H1 (cell line): ENCODE data around the gene PIGS. TPM values are rescaled to one million over a fixed set of nuclear protein-coding genes. Genes with fewer than 3 reads are reported as not detected.

Experiments
- CTCF ChIA-PET: fragments of 300-600 bp; sonication (Branson Sonifier 250); formaldehyde crosslinking; loops from one replicate; lab custom pipeline; 2021; ENCODE audit not compliant: partially characterized antibody; lab: Charles Lee
- POLR2A ChIA-PET: fragments of 300-600 bp; sonication (Branson Sonifier 250); formaldehyde crosslinking; loops from one replicate; lab custom pipeline; 2021; ENCODE audit warnings: inconsistent platforms; ENCODE audit not compliant: partially characterized antibody; lab: Charles Lee
- DNase-seq, 2 experiments: peaks; one replicate each; pipeline versions ENCODE4 v3.0.0 to v3.0.0-alpha.2; 2010 to 2022; ENCODE audit warnings: low spot score in 2 of 2, low read depth in 1 of 2, mixed read lengths in 1 of 2
- FAIRE-seq: peaks from 2 replicates; lab custom pipeline; 2011; peaks lifted over from hg19 to GRCh38; lab: Jason Lieb, UNC
- H2AFZ ChIP-seq: 2 replicates; pipeline ENCODE4 v1.8.1; 2012; ENCODE audit warnings: low read length, inconsistent platforms
- H2AK5ac ChIP-seq: 2 replicates; pipeline ENCODE4 v1.6.1; 2013; ENCODE audit warnings: low read depth, low read length
- H2BK120ac ChIP-seq: replicated peaks from 2 replicates; pipeline ENCODE3; 2013; ENCODE audit warnings: low read depth, low read length, inconsistent platforms
- H2BK12ac ChIP-seq: 2 replicates; pipeline ENCODE4 v1.6.1; 2013; ENCODE audit warnings: low read depth, low read length
- H2BK15ac ChIP-seq: 2 replicates; pipeline ENCODE4 v1.6.1; 2013; ENCODE audit warnings: low read length
- H2BK20ac ChIP-seq: 2 replicates; pipeline ENCODE4 v1.6.1; 2013; ENCODE audit warnings: low read length
- H2BK5ac ChIP-seq: 2 replicates; pipeline ENCODE4 v1.6.1; 2013; ENCODE audit warnings: low read depth, low read length
- H3K14ac ChIP-seq: 2 replicates; pipeline ENCODE4 v1.6.1; 2013; ENCODE audit warnings: inconsistent platforms; ENCODE audit not compliant: insufficient read length
- H3K18ac ChIP-seq: 2 replicates; pipeline ENCODE4 v1.6.1; 2013; ENCODE audit warnings: low read length; ENCODE audit errors: extremely low read depth
- H3K23ac ChIP-seq: 2 replicates; pipeline ENCODE4 v1.6.1; 2013; ENCODE audit warnings: inconsistent platforms; ENCODE audit not compliant: insufficient read length
- H3K23me2 ChIP-seq: 2 replicates; pipeline ENCODE4 v1.6.1; 2013; ENCODE audit warnings: low read depth, low read length
- H3K27ac ChIP-seq: 2 replicates; pipeline ENCODE4 v1.6.1; 2011; ENCODE audit warnings: low read depth, low read length, inconsistent platforms
- H3K27me3 ChIP-seq, 4 experiments: replicated peaks in 1 of 4; 1 replicate in 1 of 4; 2 replicates in 3 of 4; pipeline versions ENCODE4 v1.6.1 to v1.8.1; 2011 to 2013; ENCODE audit warnings: low read length in 3 of 4, mild to moderate bottlenecking in 3 of 4, inconsistent platforms in 2 of 4, mixed read lengths in 2 of 4, moderate library complexity in 1 of 4; ENCODE audit not compliant: control insufficient read depth in 3 of 4, insufficient read depth in 3 of 4; ENCODE audit errors: extremely low read depth in 1 of 4
- H3K36me3 ChIP-seq, 4 experiments: 2 replicates each; pipeline versions ENCODE4 v1.6.1 to v1.8.1; 2011 to 2013; ENCODE audit warnings: mild to moderate bottlenecking in 4 of 4, low read length in 3 of 4, moderate library complexity in 2 of 4, control low read depth in 1 of 4, inconsistent platforms in 1 of 4; ENCODE audit not compliant: insufficient read depth in 4 of 4, control insufficient read depth in 2 of 4
- H3K4ac ChIP-seq: replicated peaks from 2 replicates; pipeline ENCODE3; 2013; ENCODE audit warnings: low read length, low read depth, mixed read lengths, inconsistent platforms; ENCODE audit not compliant: insufficient read length
- H3K4me1 ChIP-seq, 4 experiments: replicated peaks in 1 of 4; 1 replicate in 1 of 4; 2 replicates in 3 of 4; pipeline versions ENCODE4 v1.6.1 to v1.8.1; 2011 to 2013; ENCODE audit warnings: low read length in 3 of 4, inconsistent platforms in 2 of 4, mixed read lengths in 1 of 4; ENCODE audit not compliant: insufficient read depth in 4 of 4, control insufficient read depth in 3 of 4
- H3K4me2 ChIP-seq, 2 experiments: 2 replicates each; pipeline versions ENCODE4 v1.6.1 to v1.8.1; 2011 to 2013; ENCODE audit warnings: low read depth in 2 of 2, low read length in 2 of 2, control low read depth in 1 of 2, inconsistent platforms in 1 of 2, mild to moderate bottlenecking in 1 of 2; ENCODE audit not compliant: insufficient read depth in 1 of 2
- H3K4me3 ChIP-seq, 4 experiments: fragments of 200-600, 300-600 bp in 1 of 4; sonication (generic), shearing (Covaris generic), sonication (Bioruptor Twin) in 1 of 4; 2 replicates each; pipeline versions ENCODE4 v1.5.1 to v1.8.1; 2011 to 2016; ENCODE audit warnings: low read length in 4 of 4, low read depth in 3 of 4, control low read depth in 2 of 4, inconsistent platforms in 2 of 4, mild to moderate bottlenecking in 2 of 4, mixed read lengths in 1 of 4, moderate library complexity in 1 of 4; ENCODE audit not compliant: insufficient read depth in 2 of 4; ENCODE audit errors: extremely low read depth in 1 of 4
- H3K56ac ChIP-seq: replicated peaks from 2 replicates; pipeline ENCODE3; 2013; ENCODE audit warnings: low read depth, mild to moderate bottlenecking, mixed read lengths, low read length, inconsistent platforms; ENCODE audit not compliant: insufficient read length
- H3K79me1 ChIP-seq: 2 replicates; pipeline ENCODE4 v1.6.1; 2013; ENCODE audit warnings: low read depth, low read length, control low read depth
- H3K79me2 ChIP-seq, 2 experiments: 2 replicates each; pipeline versions ENCODE4 v1.6.1 to v1.8.1; 2012 to 2013; ENCODE audit warnings: low read length in 2 of 2, mild to moderate bottlenecking in 2 of 2, inconsistent platforms in 1 of 2; ENCODE audit not compliant: insufficient read depth in 2 of 2, control insufficient read depth in 1 of 2
- H3K9ac ChIP-seq, 4 experiments: replicated peaks in 1 of 4; 1 replicate in 1 of 4; 2 replicates in 3 of 4; pipeline versions ENCODE4 v1.6.1 to v1.8.1; 2011 to 2013; ENCODE audit warnings: low read depth in 3 of 4, low read length in 3 of 4, control low read depth in 2 of 4, mild to moderate bottlenecking in 2 of 4, moderate library complexity in 2 of 4, inconsistent platforms in 1 of 4; ENCODE audit errors: extremely low read depth in 1 of 4
- H3K9me3 ChIP-seq, 2 experiments: 2 replicates each; pipeline versions ENCODE4 v1.6.1 to v1.8.1; 2012 to 2013; ENCODE audit warnings: mild to moderate bottlenecking in 2 of 2, moderate library complexity in 2 of 2, control low read depth in 1 of 2, inconsistent platforms in 1 of 2, low read depth in 1 of 2, low read length in 1 of 2, mixed read lengths in 1 of 2; ENCODE audit not compliant: insufficient read depth in 2 of 2
- H4K20me1 ChIP-seq, 2 experiments: replicated peaks in 1 of 2; 2 replicates each; pipeline versions ENCODE3 to v1.8.1; 2011 to 2013; ENCODE audit warnings: inconsistent platforms in 2 of 2, low read length in 2 of 2, mild to moderate bottlenecking in 1 of 2; ENCODE audit not compliant: insufficient read depth in 2 of 2, control insufficient read depth in 1 of 2
- H4K5ac ChIP-seq: 2 replicates; pipeline ENCODE4 v1.6.1; 2013; ENCODE audit warnings: low read length, low read depth, mixed read lengths, inconsistent platforms; ENCODE audit not compliant: insufficient read length
- H4K8ac ChIP-seq: 2 replicates; pipeline ENCODE4 v1.8.0; 2013; ENCODE audit warnings: mild to moderate bottlenecking, moderate library complexity, low read length, inconsistent platforms; ENCODE audit not compliant: insufficient read depth; ENCODE audit errors: extremely low read depth
- H4K91ac ChIP-seq: replicated peaks from 2 replicates; pipeline ENCODE3; 2013; ENCODE audit warnings: low read length, mixed read lengths, inconsistent platforms; ENCODE audit not compliant: insufficient read length
- ASH2L ChIP-seq: fragments of 200-600, 300-600 bp; sonication (generic); IDR thresholded peaks from one replicate; pipeline ENCODE4 v1.7.1; 2017; ENCODE audit warnings: low read length
- BCL11A ChIP-seq, 2 experiments: IDR thresholded peaks; one replicate each; pipeline ENCODE4 v1.6.1; 2011; ENCODE audit warnings: low read depth in 2 of 2, low read length in 2 of 2, mild to moderate bottlenecking in 2 of 2
- EZH2 ChIP-seq: fragments of 200-600 bp; sonication (generic); IDR thresholded peaks from 2 replicates; pipeline ENCODE4 v1.7.1; 2012; ENCODE audit warnings: low read depth, mild to moderate bottlenecking, moderate library complexity, low read length, inconsistent platforms; ENCODE audit not compliant: severe bottlenecking
- GABPA ChIP-seq: IDR thresholded peaks from 2 replicates; pipeline ENCODE4 v1.6.1; 2011; ENCODE audit warnings: mild to moderate bottlenecking, low read length, moderate library complexity, borderline replicate concordance; ENCODE audit not compliant: insufficient read depth
- HDAC6 ChIP-seq: IDR thresholded peaks from one replicate; pipeline ENCODE4 v1.7.1; 2012; ENCODE audit warnings: low read depth, mild to moderate bottlenecking, inconsistent platforms, low read length, moderate library complexity
- KDM5A ChIP-seq: fragments of 200-600 bp; IDR thresholded peaks from 2 replicates; pipeline ENCODE4 v1.7.1; 2012; ENCODE audit warnings: mild to moderate bottlenecking, low read length, inconsistent platforms, mixed read lengths
- POLR2AphosphoS5 ChIP-seq: IDR thresholded peaks from 2 replicates; pipeline ENCODE4 v1.6.1; 2011; ENCODE audit warnings: low read depth, low read length
- POU5F1 ChIP-seq: IDR thresholded peaks from 2 replicates; pipeline ENCODE4 v1.6.1; 2011; ENCODE audit warnings: low read depth, mild to moderate bottlenecking, low read length, moderate library complexity
- SUZ12 ChIP-seq: fragments of 200-600 bp; sonication (generic); IDR thresholded peaks from 2 replicates; pipeline ENCODE4 v1.6.1; 2012; ENCODE audit warnings: mild to moderate bottlenecking, inconsistent platforms, low read length, moderate library complexity, mixed read lengths
- WGBS, 2 experiments: shearing (Covaris generic) in 1 of 2; methylation state at CpG; one replicate each; pipeline versions ENCODE4 v1.1.6 to v1.1.7; 2013 to 2015; ENCODE audit warnings: low lambda C conversion rate in 2 of 2, mixed read lengths in 2 of 2, inconsistent platforms in 1 of 2, low coverage in 1 of 2, missing lambda C conversion rate in 1 of 2; ENCODE audit not compliant: insufficient replicate concordance in 2 of 2, insufficient coverage in 1 of 2, insufficient read length in 1 of 2; ENCODE audit errors: extremely low coverage in 1 of 2, missing lambda C conversion rate in 1 of 2; 5-methylcytosine and 5-hydroxymethylcytosine counted together
- polyA plus RNA-seq, 7 experiments: library from polyadenylated mRNA; depleted of rRNA in 3 of 7; stranded (reverse) in 5 of 7; unstranded in 2 of 7; fragments of >200 nt in 5 of 7; fragments of 200-250 nt in 2 of 7; gene quantifications; 1 replicate in 5 of 7; 2 replicates in 1 of 7; 4 replicates in 1 of 7; pipeline versions ENCODE4 v1.2.1 to v1.2.3, GENCODE V29; 2011 to 2013; ENCODE audit warnings: missing spikeins in 2 of 7, mixed read lengths in 2 of 7
- total RNA-seq: library from RNA; stranded (reverse); fragmentation: NEBNext Ultra II Directional; extraction: Animal tissue kit (Norgen Biotek cat#: 25700); gene quantifications from 2 replicates; pipeline ENCODE4 v1.2.1, GENCODE V29; 2021
- TF ChIP-seq, protein P1 (sequence below), 3 experiments: IDR thresholded peaks; 1 replicate in 2 of 3; 2 replicates in 1 of 3; pipeline versions ENCODE4 v1.5.1 to v1.6.1; 2011; ENCODE audit warnings: low read length in 3 of 3, mild to moderate bottlenecking in 3 of 3, inconsistent platforms in 2 of 3, low read depth in 1 of 3, moderate library complexity in 1 of 3; ENCODE audit not compliant: insufficient read depth in 1 of 3; ENCODE audit errors: control extremely low read depth in 1 of 3

PIGS gene
- total and polyA plus RNA-seq, 2 of the 8 experiments (the other 6 are each of a cell fraction or from before 2014, with no cell fraction given), result 44.3 to 50.6 TPM

DNA sequence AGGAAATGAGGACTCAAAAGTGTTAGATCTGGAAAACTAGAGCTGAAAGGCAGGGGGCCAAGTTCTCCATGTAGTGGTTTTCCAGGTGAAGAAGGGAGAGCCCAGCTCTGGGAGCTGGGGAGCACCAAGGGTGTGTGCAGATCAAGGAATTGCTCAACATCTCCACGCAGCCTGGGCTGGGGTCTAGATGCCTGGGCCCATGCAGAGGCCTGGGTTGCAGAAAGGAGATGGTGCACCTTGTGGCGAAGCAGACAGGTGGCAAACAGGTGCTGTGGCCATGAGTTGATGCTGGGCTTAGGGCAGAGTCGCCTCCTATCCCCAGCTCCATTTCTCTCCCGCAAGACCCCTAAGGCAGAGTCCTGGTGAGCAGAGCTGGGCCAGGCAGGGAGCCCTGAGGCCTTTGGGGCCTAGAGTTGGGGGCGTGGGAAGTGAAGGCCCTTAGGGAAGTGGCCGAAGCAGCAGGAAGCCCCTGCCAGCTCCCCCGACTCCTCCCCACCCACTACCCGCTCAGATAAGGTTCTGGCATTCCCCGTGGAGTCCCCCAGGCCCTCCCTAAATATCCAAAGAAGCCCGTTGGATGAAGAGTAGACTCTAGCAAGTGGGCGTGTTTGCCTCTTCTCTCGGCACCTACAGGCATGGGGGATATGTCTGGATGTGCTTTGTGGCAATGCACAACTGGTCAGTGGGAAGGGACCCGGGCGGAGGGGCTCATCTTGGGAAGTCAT is 64.4 kb downstream of the PIGS start:
- H3K4ac ChIP-seq, result no peak overlapping the region
- no peak overlapping the region for H3K18ac ChIP-seq
- no peak overlapping the region for H3K4me3 ChIP-seq
- WGBS, 2 experiments, result 90% methylated on average over 14 of the region's 14 CpGs; no CpG with 5 or more reads in 1 of the 2 experiments
- no peak overlapping the region for H4K5ac ChIP-seq
- H2BK120ac ChIP-seq, result no peak overlapping the region
- POLR2A ChIA-PET, result interaction anchor here (1.2 to 1.5 kb wide), 3 partner anchors 29 to 149 kb away, joined by 3 to 4 read pairs (median 4); partner anchors contain the start of gene POLDIP2
- no peaks in the 10 kb centered on the region for H3K36me3 ChIP-seq
- DNase-seq (no peak), FAIRE-seq (no peak)
- H4K91ac ChIP-seq, result no peak overlapping the region
- H3K4me1 ChIP-seq, result peaks cover 0 to 17% (median 7%) of the 10 kb centered on the region in 4 experiments; a peak in 6 of 7 replicates
- H2AK5ac ChIP-seq, result no peak overlapping the region
- H3K14ac ChIP-seq, result no peak overlapping the region
- H3K9me3 ChIP-seq, result no peaks in the 10 kb centered on the region
- H4K20me1 ChIP-seq, result no peaks in the 10 kb centered on the region
- no peak overlapping the region for H3K56ac ChIP-seq
- no peaks in the 10 kb centered on the region for H3K79me2 ChIP-seq
- no peak overlapping the region for H2BK12ac ChIP-seq
- H3K27ac ChIP-seq, result no peak overlapping the region
- no peak overlapping the region for H2BK20ac ChIP-seq
- no peak overlapping the region for H3K23ac ChIP-seq
- H3K79me1 ChIP-seq, result no peaks in the 10 kb centered on the region
- peak overlapping the region in 1 of 2 experiments; percentile 26; a peak in 1 of 4 replicates for H3K4me2 ChIP-seq
- no peak overlapping the region for H2BK15ac ChIP-seq
- TF ChIP-seq BCL11A (IDR thresholded peaks at IDR 0.05; ENCODE audit: low read depth in 2 of 2, low read length in 2 of 2) (no peak), POU5F1 (no peak), HDAC6 (no peak), KDM5A (no peak), EZH2 (no peak), SUZ12 (no peak), GABPA (no peak), ASH2L (no peak), POLR2AphosphoS5 (no peak)
- TF ChIP-seq, protein P1, sequence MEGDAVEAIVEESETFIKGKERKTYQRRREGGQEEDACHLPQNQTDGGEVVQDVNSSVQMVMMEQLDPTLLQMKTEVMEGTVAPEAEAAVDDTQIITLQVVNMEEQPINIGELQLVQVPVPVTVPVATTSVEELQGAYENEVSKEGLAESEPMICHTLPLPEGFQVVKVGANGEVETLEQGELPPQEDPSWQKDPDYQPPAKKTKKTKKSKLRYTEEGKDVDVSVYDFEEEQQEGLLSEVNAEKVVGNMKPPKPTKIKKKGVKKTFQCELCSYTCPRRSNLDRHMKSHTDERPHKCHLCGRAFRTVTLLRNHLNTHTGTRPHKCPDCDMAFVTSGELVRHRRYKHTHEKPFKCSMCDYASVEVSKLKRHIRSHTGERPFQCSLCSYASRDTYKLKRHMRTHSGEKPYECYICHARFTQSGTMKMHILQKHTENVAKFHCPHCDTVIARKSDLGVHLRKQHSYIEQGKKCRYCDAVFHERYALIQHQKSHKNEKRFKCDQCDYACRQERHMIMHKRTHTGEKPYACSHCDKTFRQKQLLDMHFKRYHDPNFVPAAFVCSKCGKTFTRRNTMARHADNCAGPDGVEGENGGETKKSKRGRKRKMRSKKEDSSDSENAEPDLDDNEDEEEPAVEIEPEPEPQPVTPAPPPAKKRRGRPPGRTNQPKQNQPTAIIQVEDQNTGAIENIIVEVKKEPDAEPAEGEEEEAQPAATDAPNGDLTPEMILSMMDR (IDR thresholded peaks at IDR 0.05; ENCODE audit: control extremely low read depth in 1 of 3, insufficient read depth in 1 of 3, low read depth in 1 of 3, low read length in 3 of 3), result no peak
- no peak overlapping the region for H3K9ac ChIP-seq
- CTCF ChIA-PET, result interaction anchor here (0.6 to 21.4 kb wide), 4 partner anchors 9 to 62 kb away, joined by 3 to 547 read pairs (median 6); no protein-coding TSS in a partner anchor
- H2BK5ac ChIP-seq, result no peak overlapping the region
- peaks cover 2% of the 10 kb centered on the region; the same call in 1 of the 2 replicates for H3K23me2 ChIP-seq
- H3K27me3 ChIP-seq, result peaks cover 0 to 8% (median 4%) of the 10 kb centered on the region in 4 experiments; a peak in 4 of 7 replicates
- no peak overlapping the region for H2AFZ ChIP-seq
- H4K8ac ChIP-seq, result no peak overlapping the region; the same call in 1 of the 2 replicates
